Bone marrow (tissue), 2 donors: ENCODE results near the gene ARSJ.

ENCODE experiments used
- DNase-seq, 2 donors: peaks; one replicate each; lab custom pipeline; 2025; lab: John Stamatoyannopoulos, UW

The ARSJ gene

GRCh38 chr4:113899271-113900070 lies 80.0 kb downstream of the ARSJ start:
- no peak for DNase-seq

- DNase-seq: no peak
These were observed 85.9 kb downstream of the ARSJ start for GRCh38 chr4:113893546-113893945.

- DNase-seq: no peak
These were observed 91.4 kb downstream of the ARSJ start for GRCh38 chr4:113888006-113888405.

GRCh38 chr4:113885291-113885690 lies 94.2 kb downstream of the ARSJ start:
- DNase-seq: no peak

GRCh38 chr4:113884655-113885054 lies 94.8 kb downstream of the ARSJ start:
- DNase-seq: no peak

- no peak for DNase-seq
These were observed 96.8 kb downstream of the ARSJ start for GRCh38 chr4:113882668-113883067.

GRCh38 chr4:113881256-113881655 lies 98.2 kb downstream of the ARSJ start:
- DNase-seq: no peak

- no peak for DNase-seq
These were observed 99.0 kb downstream of the ARSJ start for GRCh38 chr4:113880240-113881028.

GRCh38 chr4:113878668-113879067 lies 100.8 kb downstream of the ARSJ start:
- DNase-seq: no peak

- no peak for DNase-seq
These were observed 105.0 kb downstream of the ARSJ start for GRCh38 chr4:113874480-113874879.

- no peak for DNase-seq
These were observed 105.9 kb downstream of the ARSJ start for GRCh38 chr4:113873508-113873907.

- DNase-seq: no peak
These were observed 106.8 kb downstream of the ARSJ start for GRCh38 chr4:113872426-113873260.

- no peak for DNase-seq
These were observed 108.4 kb downstream of the ARSJ start for GRCh38 chr4:113871080-113871479.

GRCh38 chr4:113869743-113870375 lies 109.6 kb downstream of the ARSJ start:
- no peak for DNase-seq

- DNase-seq: no peak
These were observed 112.8 kb downstream of the ARSJ start for GRCh38 chr4:113866611-113867010.

- DNase-seq: no peak
These were observed 120.5 kb downstream of the ARSJ start for GRCh38 chr4:113858924-113859323.

- no peak for DNase-seq
These were observed 127.6 kb downstream of the ARSJ start for GRCh38 chr4:113851816-113852215.
